ENCODE data around the gene IFIT3.
A peak's percentile ranks its signal among the peaks of the same experiment; 100 is the strongest.
"Not testable (repeated sequence)": the region's sequence is repeated elsewhere in the genome, so short reads cannot be mapped to it uniquely, and the experiment has no call there.

Gene IFIT3

GRCh38 chr10:89327803-89328441, at the start of gene IFIT3:
Gene IFIT3 (plus strand): TSS chr10:89327997. CDS start chr10:89328074, 77 bp downstream.
- peak; percentile 90 for DNase-seq (ENCODE audit: low read depth)

- peak; percentile 97 for DNase-seq (ENCODE audit: low read depth)
Observed at GRCh38 chr10:89278034-89278535, 49.7 kb upstream of the IFIT3 start.

DNA sequence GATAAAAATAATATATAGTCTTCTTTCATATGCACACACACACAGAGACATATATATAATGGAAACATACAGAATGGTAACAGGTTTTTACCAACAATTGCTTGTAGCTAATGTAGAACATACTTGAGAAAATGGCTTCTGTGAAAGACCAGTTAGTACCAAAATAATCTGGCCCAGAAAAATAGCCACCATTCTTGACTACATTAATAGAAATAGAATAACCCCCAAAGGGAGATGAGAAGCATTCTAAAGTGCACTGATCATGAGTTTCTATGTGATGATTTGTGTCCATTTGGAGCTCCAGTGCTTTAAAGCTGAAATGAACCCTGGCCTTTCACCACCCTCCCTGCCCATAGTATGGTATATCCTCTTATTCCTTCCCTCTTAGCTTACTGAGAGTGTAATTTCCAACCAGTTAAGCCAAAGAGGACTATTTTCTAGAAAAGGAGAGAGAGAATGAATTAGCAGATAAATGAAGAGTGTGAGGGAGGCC, 48.9 kb upstream of the IFIT3 start:
- no peak for DNase-seq (ENCODE audit: low read depth)

- no peak for DNase-seq (ENCODE audit: low read depth)
Observed at GRCh38 chr10:89279421-89279869, 48.4 kb upstream of the IFIT3 start.

GRCh38 chr10:89280508-89280907, 47.3 kb upstream of the IFIT3 start:
- DNase-seq (ENCODE audit: low read depth): no peak

DNA sequence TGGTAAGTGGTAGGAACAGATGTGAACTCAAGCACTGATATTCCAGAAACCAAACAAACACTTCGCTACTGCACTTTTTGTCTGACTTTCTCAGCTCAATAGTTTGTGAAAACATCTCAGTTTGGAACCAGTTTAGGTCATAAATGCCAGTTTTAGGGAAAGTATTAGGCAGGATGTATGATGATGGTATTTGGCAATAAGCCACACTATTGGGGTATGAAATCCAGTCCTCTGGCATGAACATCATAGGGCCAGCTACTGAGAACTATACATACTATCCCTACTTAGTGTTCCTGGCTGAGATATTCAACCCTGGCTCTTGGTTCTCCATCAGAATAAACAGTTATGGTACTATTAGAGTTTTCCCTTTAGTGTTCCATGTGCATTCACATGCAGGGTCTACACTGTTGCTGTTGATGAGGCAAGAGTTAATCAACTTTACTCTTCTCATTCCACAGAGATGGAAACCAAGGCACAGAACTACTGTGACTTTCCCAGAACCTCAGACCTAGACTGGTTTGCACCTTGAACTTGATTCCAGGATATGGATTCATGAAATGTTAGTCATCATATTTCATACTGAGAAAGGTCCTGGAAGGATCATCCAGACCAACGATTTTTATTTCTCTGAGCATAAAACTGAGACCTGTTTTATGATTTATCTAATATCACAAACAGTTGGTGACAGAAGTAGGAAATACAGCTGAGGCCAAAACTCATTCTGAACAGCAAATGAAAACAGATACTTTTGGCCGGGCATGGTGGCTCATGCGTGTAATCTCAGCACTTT, 46.0 kb upstream of the IFIT3 start:
- no peak for DNase-seq (ENCODE audit: low read depth)

- DNase-seq (ENCODE audit: low read depth): no peak
Observed at GRCh38 chr10:89283025-89283935, 44.5 kb upstream of the IFIT3 start.

- DNase-seq (ENCODE audit: low read depth): peak; percentile 87
Observed at GRCh38 chr10:89283936-89284475, 43.8 kb upstream of the IFIT3 start.

DNA sequence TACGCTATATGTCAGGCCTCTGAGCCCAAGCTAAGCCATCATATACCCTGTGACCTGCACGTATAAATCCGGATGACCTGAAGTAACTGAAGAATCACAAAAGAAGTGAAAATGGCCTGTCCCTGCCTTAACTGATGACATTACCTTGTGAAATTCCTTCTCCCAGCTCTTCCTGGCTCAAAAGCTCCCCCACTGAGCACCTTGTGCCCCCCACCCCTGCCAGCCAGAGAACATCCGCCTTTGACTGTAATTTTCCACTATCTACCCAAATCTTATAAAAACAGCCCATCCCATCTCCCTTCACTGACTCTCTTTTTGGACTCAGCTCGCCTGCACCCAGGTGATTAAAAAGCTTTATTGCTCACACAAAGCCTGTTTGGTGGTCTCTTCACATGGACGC, 43.1 kb upstream of the IFIT3 start:
- DNase-seq (ENCODE audit: low read depth): not testable (repeated sequence)

GRCh38 chr10:89285303-89285702, 42.5 kb upstream of the IFIT3 start:
- not testable (repeated sequence) for DNase-seq (ENCODE audit: low read depth)

DNA sequence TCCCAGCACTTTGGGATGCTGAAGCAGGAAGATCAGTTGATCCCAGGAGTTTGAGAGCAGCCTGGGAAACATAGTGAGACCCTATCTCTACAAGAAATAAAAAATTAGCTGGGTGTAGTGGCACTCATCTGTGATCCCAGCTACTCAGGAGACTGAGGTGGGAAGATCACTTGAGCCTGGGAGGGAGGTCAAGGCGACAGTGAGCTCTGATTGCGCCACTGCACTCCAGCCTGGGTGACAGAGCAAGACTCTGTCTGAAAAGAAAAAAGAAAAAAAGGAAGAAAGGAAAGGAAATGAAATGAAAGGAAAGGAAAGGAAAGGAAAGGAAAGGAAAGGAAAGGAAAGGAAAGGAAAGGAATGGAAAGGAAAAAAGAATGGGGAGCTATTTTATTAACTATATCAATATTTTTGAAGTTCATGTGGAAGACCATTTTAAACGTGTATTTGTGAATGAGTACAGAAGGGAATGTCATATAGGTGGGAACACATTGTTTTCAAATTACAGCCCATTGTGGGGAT, 33.0 kb upstream of the IFIT3 start:
- no peak for DNase-seq (ENCODE audit: low read depth)

- no peak for DNase-seq (ENCODE audit: low read depth)
Observed at GRCh38 chr10:89295597-89295996, 32.2 kb upstream of the IFIT3 start.

- DNase-seq (ENCODE audit: low read depth): no peak
Observed at GRCh38 chr10:89296220-89296648, 31.6 kb upstream of the IFIT3 start.

GRCh38 chr10:89297356-89297755, 30.4 kb upstream of the IFIT3 start:
- no peak for DNase-seq (ENCODE audit: low read depth)

DNA sequence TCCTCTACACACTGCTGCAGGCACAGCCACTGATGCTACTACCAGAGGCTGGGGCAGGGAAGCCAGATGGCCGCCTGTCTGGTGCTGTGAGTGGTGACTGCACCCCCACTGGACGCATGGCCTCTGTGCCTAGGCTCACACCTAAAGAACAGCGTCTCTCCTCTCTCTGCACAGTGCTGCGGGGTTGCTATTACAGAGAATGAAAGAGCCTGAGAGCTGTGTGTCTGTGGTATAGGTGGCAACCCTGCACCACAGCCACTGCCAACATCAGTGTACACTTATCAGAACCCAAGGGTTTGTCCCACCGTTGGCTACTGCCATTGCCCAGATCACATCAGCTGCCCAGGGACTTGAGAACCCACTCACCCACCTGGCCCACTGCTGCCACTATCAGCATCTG, 30.0 kb upstream of the IFIT3 start:
- no peak for DNase-seq (ENCODE audit: low read depth)

GRCh38 chr10:89299031-89299430, 28.8 kb upstream of the IFIT3 start:
- no peak for DNase-seq (ENCODE audit: low read depth)

DNA sequence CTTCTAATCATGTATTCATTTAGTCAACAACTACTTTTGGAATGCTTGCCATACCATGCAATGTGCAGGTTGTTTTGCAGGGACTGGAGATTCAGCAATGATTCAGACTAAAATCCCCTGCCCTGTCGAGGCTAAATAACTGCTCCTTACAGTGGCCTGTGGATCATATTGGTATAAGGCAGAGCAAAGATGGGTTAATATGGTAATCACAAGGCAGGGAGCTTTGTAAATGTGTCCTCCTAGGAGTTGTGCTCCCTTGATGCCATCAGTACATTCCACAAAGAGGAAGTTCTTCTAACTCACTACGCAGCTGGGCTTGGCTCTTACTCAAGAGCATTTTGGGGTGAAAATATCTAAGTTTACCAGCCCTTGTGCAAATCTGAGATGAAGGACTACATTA, 26.6 kb upstream of the IFIT3 start:
- no peak for DNase-seq (ENCODE audit: low read depth)

DNA sequence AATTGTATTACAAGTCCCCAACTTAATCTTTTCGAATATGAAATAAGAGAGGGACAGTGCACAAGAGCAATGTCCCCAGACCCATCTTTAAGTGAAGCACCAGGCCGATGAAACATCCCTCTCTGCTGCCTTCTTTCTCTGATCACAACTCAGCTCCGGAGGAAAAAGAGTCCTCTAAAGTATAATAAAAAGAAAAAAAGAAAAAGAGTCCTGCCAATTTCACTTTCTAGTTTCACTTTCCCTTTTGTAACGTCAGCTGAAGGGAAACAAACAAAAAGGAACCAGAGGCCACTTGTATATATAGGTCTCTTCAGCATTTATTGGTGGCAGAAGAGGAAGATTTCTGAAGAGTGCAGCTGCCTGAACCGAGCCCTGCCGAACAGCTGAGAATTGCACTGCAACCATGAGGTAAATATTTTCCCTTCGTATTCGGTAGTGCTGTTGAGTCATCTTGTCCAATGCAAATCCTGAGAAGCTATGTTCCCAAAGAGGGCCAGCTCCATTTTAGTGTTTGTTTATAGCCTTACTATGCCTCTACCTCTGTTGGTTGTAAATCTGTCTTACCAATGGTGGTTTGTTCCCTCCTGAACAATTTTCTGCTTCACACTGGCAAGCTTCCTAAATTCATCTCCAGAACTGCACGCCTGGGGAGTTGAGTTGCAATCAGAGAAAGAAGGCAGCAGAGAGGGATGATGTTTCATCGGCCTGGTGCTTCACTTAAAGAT, 25.9 kb upstream of the IFIT3 start, which contains the start of gene IFIT2:
Gene IFIT2, plus strand, starts transcription at position 326 of the 725 bp plus-strand sequence. Its CDS starts 78 bp downstream, at position 404.
- no peak for DNase-seq (ENCODE audit: low read depth)

DNA sequence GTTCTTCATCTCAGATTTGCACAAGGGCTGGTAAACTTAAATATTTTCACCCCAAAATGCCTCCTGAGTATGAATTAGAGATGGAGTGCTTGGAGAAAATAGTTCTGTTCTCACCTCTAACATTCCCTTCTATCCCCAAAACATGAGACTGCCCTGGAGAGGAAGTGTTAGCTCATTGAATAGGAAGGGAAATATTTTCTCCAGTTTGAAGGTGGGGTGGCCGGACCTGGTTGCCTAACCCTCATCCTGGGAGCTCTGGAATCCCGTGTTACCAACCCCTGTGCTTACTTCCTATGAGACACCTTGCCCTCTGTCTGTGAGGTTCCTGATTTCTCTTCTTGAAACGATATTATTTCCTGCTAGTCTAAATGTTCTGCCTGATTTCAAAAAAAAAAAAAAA, 25.2 kb upstream of the IFIT3 start:
- DNase-seq (ENCODE audit: low read depth): no peak

GRCh38 chr10:89303161-89303560, 24.6 kb upstream of the IFIT3 start:
- DNase-seq (ENCODE audit: low read depth): no peak

DNA sequence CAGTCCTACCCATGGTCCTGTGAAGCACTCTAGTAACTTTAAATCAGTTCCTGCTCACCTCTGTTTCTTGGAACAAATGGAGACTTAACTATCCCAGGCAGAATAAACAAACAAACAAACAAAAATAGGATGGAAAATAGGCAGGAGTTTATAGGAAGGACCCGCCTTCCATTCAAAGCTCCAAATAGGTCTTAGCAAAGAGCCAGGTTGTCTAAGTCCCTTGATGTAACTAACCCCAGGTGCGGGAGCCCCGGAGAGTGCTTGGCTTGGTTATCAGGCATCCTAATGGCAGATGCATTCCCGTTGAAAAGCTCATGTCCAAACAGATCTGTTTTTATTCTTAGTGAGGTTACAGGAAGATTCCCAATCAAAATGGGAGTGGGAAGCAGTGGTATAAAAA, 23.8 kb upstream of the IFIT3 start:
- no peak for DNase-seq (ENCODE audit: low read depth)
